ENCODE measurements around the gene TLL2.

TLL2 gene

DNA sequence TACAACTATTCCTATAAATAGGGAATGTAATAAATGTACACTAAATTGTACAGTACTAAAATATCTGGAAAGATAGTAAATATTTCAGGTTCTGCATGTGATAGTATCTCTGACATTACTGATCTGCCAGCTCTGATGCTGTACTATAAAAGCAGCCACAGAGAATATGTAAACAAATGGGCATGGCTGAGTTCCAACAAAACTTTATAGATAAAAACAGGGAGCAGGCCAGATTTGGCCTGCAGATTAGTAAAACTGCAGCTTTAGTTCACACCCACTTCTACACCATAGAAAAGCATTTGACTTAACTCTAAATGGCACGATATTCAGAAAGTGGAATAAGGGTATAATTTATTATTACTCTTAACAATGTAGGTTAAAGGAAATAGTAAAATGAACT, 18.8 kb upstream of the TLL2 start:
- no peak overlapping the region for H3K9ac ChIP-seq (ENCODE audit: low read length)
- peak; percentile 14 for DNase-seq (ENCODE audit: low read depth)
- peaks cover 4% of the 10 kb centered on the region for H3K4me1 ChIP-seq (ENCODE audit: control insufficient read depth, insufficient read depth, low read length)
- H3K27me3 ChIP-seq (replicated peaks; ENCODE audit: control insufficient read depth, insufficient read depth, low read length) = no peaks in the 10 kb centered on the region
- no peak overlapping the region for H3K4me3 ChIP-seq (ENCODE audit: low read length)
- no peaks in the 10 kb centered on the region for H3K9me3 ChIP-seq (ENCODE audit: control insufficient read depth, low read length)
- peaks cover 66% of the 10 kb centered on the region for H3K36me3 ChIP-seq (ENCODE audit: control insufficient read depth, insufficient read depth, low read length, severe bottlenecking)

GRCh38 chr10:96529634-96530279, 16.0 kb upstream of the TLL2 start:
- H3K36me3 ChIP-seq (ENCODE audit: control insufficient read depth, insufficient read depth, low read length, severe bottlenecking) = peaks cover 78% of the 10 kb centered on the region
- H3K4me3 ChIP-seq (ENCODE audit: low read length) = no peak overlapping the region
- H3K9me3 ChIP-seq (ENCODE audit: control insufficient read depth, low read length) = no peaks in the 10 kb centered on the region
- H3K4me1 ChIP-seq (ENCODE audit: control insufficient read depth, insufficient read depth, low read length) = peaks cover 4% of the 10 kb centered on the region
- no peak for DNase-seq (ENCODE audit: low read depth)
- no peak overlapping the region for H3K9ac ChIP-seq (ENCODE audit: low read length)
- H3K27me3 ChIP-seq (replicated peaks; ENCODE audit: control insufficient read depth, insufficient read depth, low read length) = no peaks in the 10 kb centered on the region

DNA sequence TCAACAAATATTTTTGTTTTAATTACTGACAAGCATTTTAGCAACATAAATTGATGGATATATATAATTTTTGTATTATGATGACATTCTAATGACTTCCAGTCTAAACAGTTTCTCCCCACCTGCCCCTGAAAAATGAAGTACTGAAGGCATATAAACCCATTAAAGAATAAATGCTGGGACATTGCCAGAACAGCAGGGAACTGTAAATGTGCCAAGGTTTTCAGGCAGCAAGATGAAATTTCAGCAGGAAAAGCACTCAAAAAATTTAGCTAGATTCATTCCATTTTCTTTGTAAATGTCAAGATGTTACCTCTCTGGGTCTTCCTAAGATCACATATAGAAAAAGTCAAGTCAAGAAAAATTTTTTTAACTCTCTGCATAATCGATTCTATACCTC, 11.0 kb upstream of the TLL2 start:
- H3K4me3 ChIP-seq (ENCODE audit: low read length) = no peak overlapping the region
- no peak overlapping the region for H3K9ac ChIP-seq (ENCODE audit: low read length)
- no peaks in the 10 kb centered on the region for H3K27me3 ChIP-seq (replicated peaks; ENCODE audit: control insufficient read depth, insufficient read depth, low read length)
- H3K36me3 ChIP-seq (ENCODE audit: control insufficient read depth, insufficient read depth, low read length, severe bottlenecking) = peaks cover 85% of the 10 kb centered on the region
- H3K9me3 ChIP-seq (ENCODE audit: control insufficient read depth, low read length) = no peaks in the 10 kb centered on the region
- peaks cover 4% of the 10 kb centered on the region for H3K4me1 ChIP-seq (ENCODE audit: control insufficient read depth, insufficient read depth, low read length)
- DNase-seq (ENCODE audit: low read depth) = peak; percentile 7

- H3K4me3 ChIP-seq (ENCODE audit: low read length) = no peak overlapping the region
- H3K36me3 ChIP-seq (ENCODE audit: control insufficient read depth, insufficient read depth, low read length, severe bottlenecking) = peaks cover 48% of the 10 kb centered on the region
- H3K9me3 ChIP-seq (ENCODE audit: control insufficient read depth, low read length) = no peaks in the 10 kb centered on the region
- no peak for DNase-seq (ENCODE audit: low read depth)
- peaks cover 12% of the 10 kb centered on the region for H3K4me1 ChIP-seq (ENCODE audit: control insufficient read depth, insufficient read depth, low read length)
- H3K9ac ChIP-seq (ENCODE audit: low read length) = no peak overlapping the region
- no peaks in the 10 kb centered on the region for H3K27me3 ChIP-seq (replicated peaks; ENCODE audit: control insufficient read depth, insufficient read depth, low read length)
Observed at GRCh38 chr10:96517284-96517683, 3.6 kb upstream of the TLL2 start.

DNA sequence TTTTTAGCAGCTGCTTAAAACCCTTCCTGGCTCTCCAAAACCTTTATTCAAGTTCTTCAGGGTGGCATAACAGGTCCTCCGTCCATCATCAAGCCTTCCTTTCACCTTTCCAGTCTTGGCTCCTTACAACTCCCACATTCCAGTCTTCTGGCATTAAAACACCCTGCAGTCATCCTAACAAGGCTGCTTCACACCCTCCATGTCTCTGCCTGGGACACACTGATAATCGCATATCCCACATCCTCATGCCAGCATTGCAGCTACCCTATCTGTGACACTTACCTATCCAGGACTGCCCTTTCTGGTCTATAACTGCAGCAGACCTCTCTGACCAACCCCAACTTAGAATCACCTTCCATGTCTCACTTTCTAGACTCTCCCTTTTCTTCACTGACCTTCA, 2.6 kb upstream of the TLL2 start:
- no peaks in the 10 kb centered on the region for H3K27me3 ChIP-seq (replicated peaks; ENCODE audit: control insufficient read depth, insufficient read depth, low read length)
- peaks cover 12% of the 10 kb centered on the region for H3K4me1 ChIP-seq (ENCODE audit: control insufficient read depth, insufficient read depth, low read length)
- DNase-seq (ENCODE audit: low read depth) = no peak
- H3K4me3 ChIP-seq (ENCODE audit: low read length) = no peak overlapping the region
- H3K9me3 ChIP-seq (ENCODE audit: control insufficient read depth, low read length) = no peaks in the 10 kb centered on the region
- H3K36me3 ChIP-seq (ENCODE audit: control insufficient read depth, insufficient read depth, low read length, severe bottlenecking) = peaks cover 39% of the 10 kb centered on the region
- no peak overlapping the region for H3K9ac ChIP-seq (ENCODE audit: low read length)

DNA sequence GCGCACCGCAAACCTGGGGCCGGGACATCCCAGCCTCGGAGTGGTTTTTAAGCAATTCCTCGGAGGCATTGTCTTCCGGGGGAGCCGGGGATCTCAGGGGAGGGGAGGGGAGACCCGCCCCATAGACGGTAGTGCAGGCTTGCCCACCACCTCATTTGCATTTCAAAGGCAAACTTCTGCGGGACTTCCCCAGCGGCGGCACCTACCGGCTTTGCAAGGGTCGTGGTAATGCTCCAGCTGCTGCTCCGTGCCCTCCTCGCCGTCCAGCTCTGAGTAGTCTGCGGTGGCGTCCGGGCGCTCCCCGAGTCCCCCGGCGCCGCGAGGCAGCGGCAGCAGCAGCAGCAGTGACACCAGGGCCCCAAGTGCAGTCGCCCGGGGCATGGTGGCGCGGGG, 425 bp downstream of the TLL2 start:
- H3K27me3 ChIP-seq (replicated peaks; ENCODE audit: control insufficient read depth, insufficient read depth, low read length) = no peaks in the 10 kb centered on the region
- no peaks in the 10 kb centered on the region for H3K9me3 ChIP-seq (ENCODE audit: control insufficient read depth, low read length)
- H3K9ac ChIP-seq (ENCODE audit: low read length) = peak overlapping the region; percentile 51
- peaks cover 21% of the 10 kb centered on the region for H3K4me1 ChIP-seq (ENCODE audit: control insufficient read depth, insufficient read depth, low read length)
- DNase-seq (ENCODE audit: low read depth) = no peak
- peaks cover 10% of the 10 kb centered on the region for H3K36me3 ChIP-seq (ENCODE audit: control insufficient read depth, insufficient read depth, low read length, severe bottlenecking)
- H3K4me3 ChIP-seq (ENCODE audit: low read length) = peak overlapping the region; percentile 78

GRCh38 chr10:96512524-96513304, 1.0 kb downstream of the TLL2 start:
- H3K4me1 ChIP-seq (ENCODE audit: control insufficient read depth, insufficient read depth, low read length) = peaks cover 21% of the 10 kb centered on the region
- no peaks in the 10 kb centered on the region for H3K27me3 ChIP-seq (replicated peaks; ENCODE audit: control insufficient read depth, insufficient read depth, low read length)
- DNase-seq (ENCODE audit: low read depth) = peak; percentile 77
- H3K9me3 ChIP-seq (ENCODE audit: control insufficient read depth, low read length) = no peaks in the 10 kb centered on the region
- H3K36me3 ChIP-seq (ENCODE audit: control insufficient read depth, insufficient read depth, low read length, severe bottlenecking) = peaks cover 4% of the 10 kb centered on the region
- peak overlapping the region; percentile 51 for H3K9ac ChIP-seq (ENCODE audit: low read length)
- H3K4me3 ChIP-seq (ENCODE audit: low read length) = peak overlapping the region; percentile 78

DNA sequence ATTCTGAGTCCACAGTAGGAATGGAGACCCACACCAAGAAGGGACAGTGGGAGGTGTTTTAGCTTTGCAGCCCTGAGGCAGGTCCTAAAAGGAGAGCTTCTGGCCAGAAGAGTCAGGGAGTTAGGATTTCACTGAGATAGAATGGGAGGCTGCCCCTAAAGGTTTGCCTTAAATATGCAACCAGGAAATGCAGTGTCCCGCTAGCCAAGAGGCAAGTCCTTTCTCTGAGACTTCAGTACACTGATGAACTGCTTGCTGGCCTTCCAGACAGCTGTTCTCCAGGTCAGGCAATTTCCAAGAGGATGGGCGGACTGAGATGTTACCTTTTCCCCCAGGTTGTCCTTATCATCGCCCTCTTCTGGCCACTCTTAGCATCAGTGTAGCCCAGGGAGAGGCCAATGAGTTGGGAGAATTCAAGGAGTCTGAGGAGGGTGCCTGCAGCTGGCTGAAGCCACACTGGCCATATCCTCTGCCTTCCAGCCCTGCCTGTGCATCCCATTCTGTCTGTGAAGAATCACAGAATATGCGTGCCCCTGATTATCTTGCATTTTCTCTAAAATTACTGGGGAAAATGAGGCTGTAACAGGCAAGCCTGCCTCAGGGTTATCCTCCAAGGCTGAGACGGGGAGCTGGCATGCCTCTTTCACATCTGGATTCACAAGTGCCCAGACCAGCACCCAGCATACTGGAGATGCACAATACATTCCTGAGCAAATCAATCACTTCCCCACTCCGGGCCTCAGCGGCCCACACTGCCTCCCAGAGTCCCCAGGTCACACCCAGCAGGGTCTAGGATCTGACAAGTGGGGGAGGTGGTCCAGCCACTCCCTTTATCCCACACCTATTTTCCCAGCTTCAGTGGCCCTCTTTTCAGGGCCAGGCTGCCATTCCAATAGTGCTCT, 2.4 kb downstream of the TLL2 start:
- Histone ChIP-seq H3K4me1 (ENCODE audit: control insufficient read depth, insufficient read depth, low read length) (peaks cover 21% of the 10 kb centered on the region), H3K4me3 (ENCODE audit: low read length) (no peak overlapping the region), H3K9me3 (ENCODE audit: control insufficient read depth, low read length) (no peaks in the 10 kb centered on the region), H3K36me3 (ENCODE audit: control insufficient read depth, insufficient read depth, low read length, severe bottlenecking) (no peaks in the 10 kb centered on the region), H3K9ac (ENCODE audit: low read length) (no peak overlapping the region), H3K27me3 (replicated peaks; ENCODE audit: control insufficient read depth, insufficient read depth, low read length) (no peaks in the 10 kb centered on the region)
- DNase-seq (ENCODE audit: low read depth) = peak; percentile 32

- Histone ChIP-seq H3K9me3 (ENCODE audit: control insufficient read depth, low read length) (no peaks in the 10 kb centered on the region), H3K4me1 (ENCODE audit: control insufficient read depth, insufficient read depth, low read length) (peaks cover 16% of the 10 kb centered on the region), H3K36me3 (ENCODE audit: control insufficient read depth, insufficient read depth, low read length, severe bottlenecking) (no peaks in the 10 kb centered on the region), H3K27me3 (replicated peaks; ENCODE audit: control insufficient read depth, insufficient read depth, low read length) (no peaks in the 10 kb centered on the region), H3K9ac (ENCODE audit: low read length) (no peak overlapping the region), H3K4me3 (ENCODE audit: low read length) (no peak overlapping the region)
- DNase-seq (ENCODE audit: low read depth) = peak; percentile 55
Observed at GRCh38 chr10:96509017-96509641, 4.6 kb downstream of the TLL2 start.

DNA sequence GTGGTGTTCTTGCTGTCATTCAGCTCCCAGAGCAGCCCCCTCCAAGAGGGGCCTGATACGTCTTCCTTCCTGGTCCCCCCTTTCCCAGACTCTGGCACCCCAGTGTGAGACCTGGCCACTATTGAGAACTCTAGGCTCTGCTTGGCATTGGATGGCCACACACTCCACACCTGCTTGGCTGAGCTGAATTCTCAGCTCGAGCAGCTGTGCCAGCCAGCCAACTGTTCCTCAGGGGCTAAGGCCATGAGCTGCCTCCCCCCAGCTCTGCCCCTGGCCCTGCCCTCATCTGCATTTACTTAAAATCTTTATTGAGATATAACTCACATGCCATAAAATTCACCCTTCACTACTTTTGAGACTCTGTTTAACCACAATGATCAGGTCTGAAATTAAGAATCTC, 6.7 kb downstream of the TLL2 start:
- Histone ChIP-seq H3K27me3 (replicated peaks; ENCODE audit: control insufficient read depth, insufficient read depth, low read length) (peaks cover 7% of the 10 kb centered on the region), H3K4me3 (ENCODE audit: low read length) (no peak overlapping the region), H3K9me3 (ENCODE audit: control insufficient read depth, low read length) (no peaks in the 10 kb centered on the region), H3K36me3 (ENCODE audit: control insufficient read depth, insufficient read depth, low read length, severe bottlenecking) (no peaks in the 10 kb centered on the region), H3K4me1 (ENCODE audit: control insufficient read depth, insufficient read depth, low read length) (peaks cover 9% of the 10 kb centered on the region), H3K9ac (ENCODE audit: low read length) (no peak overlapping the region)
- no peak for DNase-seq (ENCODE audit: low read depth)

Measured in adipocyte (in vitro differentiated cells).